ENCODE data around the gene ELFN2.

Gene ELFN2

DNA sequence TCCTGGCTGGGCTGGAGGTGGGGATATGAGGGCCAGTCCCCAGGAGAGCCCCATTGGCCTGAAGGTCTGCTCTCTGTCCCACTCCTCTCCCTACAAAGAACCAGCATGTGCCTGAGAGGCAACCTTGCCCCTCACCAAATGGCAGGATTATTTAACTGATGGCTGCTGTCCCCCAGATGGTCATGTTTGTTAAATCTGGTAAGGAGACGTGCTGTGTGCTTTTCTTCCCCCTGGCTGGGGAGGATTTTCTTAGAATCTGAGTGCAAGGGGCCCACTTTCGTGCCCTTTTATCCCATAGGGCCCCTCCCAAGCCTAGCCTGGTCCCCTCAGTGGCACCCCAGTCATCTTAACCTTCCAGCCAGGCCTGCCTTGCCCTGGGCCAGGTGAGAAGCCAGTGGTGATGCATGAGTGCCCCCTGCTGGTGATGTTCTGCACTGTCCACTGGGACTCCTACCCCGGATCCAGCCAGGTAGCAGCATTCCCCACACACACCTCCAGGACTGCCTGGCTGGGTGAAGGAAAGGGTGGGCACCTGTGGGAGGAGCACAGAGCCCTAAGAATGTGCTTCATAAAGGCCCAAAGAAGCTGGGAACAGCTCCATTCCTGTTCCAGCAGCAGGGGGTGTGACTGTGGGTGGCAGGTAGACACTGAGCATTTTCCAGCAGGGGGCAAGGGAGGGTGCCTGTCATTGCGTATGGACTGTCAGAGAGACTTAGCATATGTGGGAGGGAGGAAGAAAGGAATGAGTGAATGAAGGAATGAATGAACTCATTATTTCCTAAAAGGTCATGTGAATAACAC, 30.0 kb upstream of the ELFN2 start:
- H3K4me3 Mint-ChIP-seq: no peak overlapping the region
- H3K27ac Mint-ChIP-seq: no peak overlapping the region
- no peaks in the 10 kb centered on the region for H3K9me3 Mint-ChIP-seq
- peak; percentile 83 to 90 (median 89) for TF ChIP-seq CTCF (IDR thresholded peaks at IDR 0.05; ENCODE audit: unreplicated experiment in 3 of 3)
- no peaks in the 10 kb centered on the region for H3K36me3 Mint-ChIP-seq (ENCODE audit: low read depth)
- H3K4me1 Mint-ChIP-seq: peaks cover 8% of the 10 kb centered on the region
- H3K27me3 Mint-ChIP-seq (ENCODE audit: low read depth): peaks cover 52% of the 10 kb centered on the region

GRCh38 chr22:37456346-37456745, 29.1 kb upstream of the ELFN2 start:
- Mint-ChIP-seq H3K36me3 (ENCODE audit: low read depth) (no peaks in the 10 kb centered on the region), H3K4me3 (no peak overlapping the region), H3K27me3 (ENCODE audit: low read depth) (peaks cover 51% of the 10 kb centered on the region)

DNA sequence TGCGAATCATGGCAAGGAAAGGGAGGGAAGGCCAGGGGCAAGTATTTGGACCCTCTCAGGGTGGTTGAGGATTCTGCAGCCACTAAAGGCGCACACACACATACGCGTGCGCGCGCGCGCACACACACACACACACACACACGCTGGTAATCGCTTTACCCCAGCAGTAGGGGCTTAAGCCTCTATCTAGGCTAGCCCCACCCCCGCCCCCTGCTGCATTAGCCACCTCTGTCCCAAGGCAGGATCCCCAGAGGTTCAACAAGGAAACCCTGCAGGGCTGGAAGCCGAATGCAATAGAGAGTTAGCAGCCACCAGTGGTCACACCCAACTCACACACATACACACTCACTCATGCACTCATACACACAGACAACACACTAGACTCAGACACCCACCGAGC, 28.6 kb upstream of the ELFN2 start:
- no peak overlapping the region for H3K4me3 Mint-ChIP-seq
- H3K4me1 Mint-ChIP-seq: peaks cover 8% of the 10 kb centered on the region

More at GRCh38 chr22:37456346-37456745, 29.1 kb upstream of the ELFN2 start:
- peaks cover 8% of the 10 kb centered on the region for H3K4me1 Mint-ChIP-seq
- H3K9me3 Mint-ChIP-seq: no peaks in the 10 kb centered on the region
- no peak for TF ChIP-seq CTCF (IDR thresholded peaks at IDR 0.05; ENCODE audit: unreplicated experiment in 3 of 3)
- H3K27ac Mint-ChIP-seq: no peak overlapping the region

DNA sequence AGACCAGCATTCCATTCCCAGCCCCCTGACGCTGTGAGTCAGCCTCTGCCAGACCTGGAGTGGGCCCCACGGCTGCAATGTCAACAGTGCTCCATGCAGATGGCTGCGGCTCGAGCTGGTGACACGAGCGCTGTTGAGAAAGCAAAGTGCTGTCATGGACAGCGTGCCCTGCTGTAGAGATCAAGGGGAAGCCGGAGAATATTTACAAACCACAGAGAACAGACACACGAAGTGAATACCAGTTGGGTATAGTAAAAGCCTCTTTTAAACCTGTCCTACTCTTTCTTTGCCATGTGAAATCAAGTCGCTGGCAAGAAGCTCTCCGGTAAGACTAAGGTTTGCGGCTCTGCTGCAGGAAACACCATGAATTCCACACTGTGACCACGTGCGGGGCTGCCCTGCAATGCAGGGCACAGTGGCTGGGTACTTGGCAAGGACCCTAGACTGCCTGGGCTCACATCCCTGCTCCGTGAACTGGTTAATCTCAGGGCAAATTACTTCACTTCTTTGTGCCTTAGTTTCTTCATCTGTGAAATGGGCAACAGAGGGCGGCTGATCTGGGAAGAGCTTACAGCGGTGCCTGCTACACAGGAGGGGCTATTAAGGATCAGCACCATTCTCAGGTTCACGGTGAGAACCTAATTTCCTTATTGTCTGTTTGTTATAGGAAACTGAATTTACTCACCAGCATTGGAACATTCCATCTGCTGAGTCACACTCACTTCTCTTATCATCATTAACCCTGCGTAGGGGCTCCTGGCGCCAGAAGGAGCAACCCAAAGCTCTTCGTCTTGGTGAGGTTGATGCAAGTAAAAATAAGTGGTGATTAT, 27.8 kb upstream of the ELFN2 start:
- Mint-ChIP-seq H3K27ac (no peak overlapping the region), H3K27me3 (ENCODE audit: low read depth) (peaks cover 51% of the 10 kb centered on the region), H3K9me3 (no peaks in the 10 kb centered on the region), H3K4me1 (peaks cover 8% of the 10 kb centered on the region), H3K4me3 (no peak overlapping the region), H3K36me3 (ENCODE audit: low read depth) (no peaks in the 10 kb centered on the region)
- no peak for TF ChIP-seq CTCF (IDR thresholded peaks at IDR 0.05; ENCODE audit: unreplicated experiment in 3 of 3)

More for the DNA sequence above, 28.6 kb upstream of the ELFN2 start:
- Mint-ChIP-seq H3K9me3 (no peaks in the 10 kb centered on the region), H3K36me3 (ENCODE audit: low read depth) (no peaks in the 10 kb centered on the region), H3K27ac (no peak overlapping the region), H3K27me3 (ENCODE audit: low read depth) (peaks cover 51% of the 10 kb centered on the region)
- TF ChIP-seq CTCF (IDR thresholded peaks at IDR 0.05; ENCODE audit: unreplicated experiment in 3 of 3): no peak

DNA sequence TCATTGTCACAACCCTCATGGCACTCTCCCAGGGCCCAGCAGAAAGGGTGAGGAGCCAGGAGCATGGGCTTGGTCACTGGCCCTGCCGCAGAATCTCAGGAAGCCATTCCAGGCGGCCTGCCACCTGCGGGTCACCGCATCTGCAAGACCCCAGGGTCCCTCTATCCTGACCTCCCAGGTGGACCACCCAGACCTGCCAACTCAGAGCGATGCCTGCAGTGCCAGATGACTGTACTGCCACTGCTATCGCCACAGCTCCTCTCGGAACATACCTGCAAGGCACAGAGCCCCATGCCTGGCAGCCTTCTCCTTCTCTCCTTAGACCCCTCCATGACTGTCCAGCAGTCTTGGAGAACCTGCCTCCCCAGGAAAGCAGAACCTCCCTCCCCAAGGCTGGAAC, 26.4 kb upstream of the ELFN2 start:
- no peak for TF ChIP-seq CTCF (IDR thresholded peaks at IDR 0.05; ENCODE audit: unreplicated experiment in 3 of 3)

More for the DNA sequence above, 26.4 kb upstream of the ELFN2 start:
- Mint-ChIP-seq H3K27ac (no peak overlapping the region), H3K4me1 (peaks cover 8% of the 10 kb centered on the region), H3K27me3 (ENCODE audit: low read depth) (peaks cover 43% of the 10 kb centered on the region), H3K9me3 (no peaks in the 10 kb centered on the region), H3K36me3 (ENCODE audit: low read depth) (no peaks in the 10 kb centered on the region), H3K4me3 (no peak overlapping the region)
